Sigmoid colon (tissue), 4 donors: ENCODE data around the gene CNDP2.

Source experiments
- CTCF ChIP-seq, 4 experiments: fragments of 450-650 bp in 3 of 4; fragments of 200-600 bp in 1 of 4; IDR thresholded peaks; one replicate each; pipeline ENCODE4 v1.5.1; 2016 to 2019; ENCODE audit warnings: antibody characterized with exemption in 4 of 4, mild to moderate bottlenecking in 3 of 4, moderate library complexity in 2 of 4
- POLR2A ChIP-seq, 2 donors: fragments of 450-650 bp; IDR thresholded peaks; one replicate each; pipeline ENCODE4 v1.6.1; 2016; ENCODE audit warnings: antibody characterized with exemption in 2 of 2, mild to moderate bottlenecking in 2 of 2, moderate library complexity in 2 of 2
- POLR2AphosphoS5 ChIP-seq, 4 donors: sonication (generic); formaldehyde crosslinking; IDR thresholded peaks; one replicate each; pipeline ENCODE4 v1.6.1; 2017; ENCODE audit warnings: antibody characterized with exemption in 4 of 4

- no peak for TF ChIP-seq CTCF (IDR thresholded peaks at IDR 0.05)
- no peak for TF ChIP-seq POLR2A (IDR thresholded peaks at IDR 0.05)
- TF ChIP-seq POLR2AphosphoS5 (IDR thresholded peaks at IDR 0.05), result no peak
Measured at GRCh38 chr18:74518456-74519295, 22.5 kb downstream of the CNDP2 start.
